Large intestine (tissue), 3 donors: ENCODE results near the gene DDRGK1. TPM values are rescaled to one million over a fixed set of nuclear protein-coding genes. Genes with fewer than 3 reads are reported as not detected.
"Not testable (repeated sequence)": the region's sequence is repeated elsewhere in the genome, so short reads cannot be mapped to it uniquely, and the experiment has no call there.

ENCODE experiments used
- DNase-seq, 2 donors: peaks; one replicate each; pipeline versions ENCODE4 v3.0.0 to v3.0.0-alpha.2; 2013
- H3K27ac ChIP-seq: one replicate; pipeline ENCODE4 v1.5.1; 2013; ENCODE audit warnings: low read length
- H3K27me3 ChIP-seq: 2 replicates; pipeline ENCODE4 v1.6.1; 2013; ENCODE audit warnings: low read length; ENCODE audit not compliant: control insufficient read depth, insufficient read depth
- H3K36me3 ChIP-seq: 2 replicates; pipeline ENCODE4 v1.6.1; 2013; ENCODE audit warnings: low read length; ENCODE audit not compliant: control insufficient read depth, insufficient read depth
- H3K4me1 ChIP-seq: one replicate; pipeline ENCODE4 v1.6.1; 2013; ENCODE audit warnings: low read length; ENCODE audit not compliant: control insufficient read depth, insufficient read depth
- H3K4me3 ChIP-seq: one replicate; pipeline ENCODE4 v1.5.1; 2013; ENCODE audit warnings: low read length
- H3K9me3 ChIP-seq: one replicate; pipeline ENCODE4 v1.6.1; 2013; ENCODE audit warnings: mild to moderate bottlenecking, low read depth, low read length, moderate library complexity; ENCODE audit not compliant: control insufficient read depth
- WGBS: methylation state at CpG from one replicate; pipeline ENCODE4 v1.1.5; 2013; ENCODE audit warnings: low lambda C conversion rate; ENCODE audit not compliant: insufficient coverage; 5-methylcytosine and 5-hydroxymethylcytosine counted together
- polyA plus RNA-seq: library from polyadenylated mRNA; unstranded; fragments of 120-200 nt; gene quantifications from one replicate; pipeline ENCODE4 v1.2.1, GENCODE V29; 2013

The DDRGK1 gene
- polyA plus RNA-seq, 1 donor = 77.0 TPM

DNA sequence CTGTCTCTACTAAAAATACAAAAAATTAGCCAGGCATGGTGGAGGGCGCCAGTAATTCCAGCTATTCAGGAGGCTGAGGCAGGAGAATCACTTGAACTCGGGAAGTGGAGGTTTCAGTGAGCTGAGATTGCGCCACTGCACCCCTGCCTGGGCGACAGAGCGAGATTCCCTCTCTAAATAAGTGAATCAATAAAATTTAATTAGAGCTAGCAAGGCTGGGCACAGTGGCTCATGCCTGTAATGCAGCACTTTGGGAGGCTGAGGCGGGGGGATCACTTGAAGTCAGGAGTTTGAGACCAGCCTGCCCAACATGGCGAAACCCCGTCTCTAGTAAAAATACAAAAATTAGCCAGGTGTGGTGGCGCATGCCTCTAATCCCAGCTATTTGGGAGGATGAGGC, 16.6 kb downstream of the DDRGK1 start:
- not testable (repeated sequence) for H3K4me1 ChIP-seq, H3K27ac ChIP-seq, DNase-seq, H3K4me3 ChIP-seq, H3K9me3 ChIP-seq, H3K27me3 ChIP-seq
- WGBS = no CpG with 5 or more reads among the region's 9 CpGs
- peaks cover 36% of the 10 kb centered on the region for H3K36me3 ChIP-seq

DNA sequence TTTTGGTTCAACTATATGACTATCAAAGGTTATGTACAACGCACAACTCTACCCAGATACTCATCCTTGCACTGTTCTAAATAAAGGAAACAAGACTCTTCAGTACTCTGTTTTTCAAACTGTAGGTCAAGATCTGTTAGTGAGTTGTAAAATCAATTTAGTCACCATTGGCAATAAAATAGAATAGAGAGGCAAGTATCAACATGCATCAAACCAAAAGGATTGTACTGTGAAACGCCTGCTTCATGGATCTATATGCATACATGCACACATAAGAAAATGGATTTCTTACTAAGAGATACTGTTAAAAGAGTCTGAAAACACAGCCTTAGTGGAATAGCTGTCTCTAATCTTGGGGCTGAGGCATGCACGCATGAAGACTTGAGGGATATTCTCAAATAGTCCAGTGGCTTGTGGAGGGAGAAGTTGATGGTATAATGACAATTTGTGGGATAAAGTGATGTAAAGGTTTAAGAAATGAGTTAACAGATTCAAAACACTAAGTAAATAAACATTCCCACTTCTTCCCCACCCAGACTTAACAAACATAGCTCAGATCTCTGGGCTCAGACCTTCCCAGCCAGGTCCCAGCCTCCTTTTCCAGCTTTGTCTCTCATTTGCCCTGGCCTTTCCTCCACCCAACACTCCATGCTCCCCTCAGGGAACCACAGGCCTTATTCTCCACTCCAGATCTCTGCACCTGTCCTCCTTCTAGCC, 20.4 kb downstream of the DDRGK1 start:
- H3K9me3 ChIP-seq = no peaks in the 10 kb centered on the region
- 86% methylated on average over 2 of the region's 3 CpGs for WGBS
- no peak overlapping the region for H3K27ac ChIP-seq
- H3K4me3 ChIP-seq = no peak overlapping the region
- H3K36me3 ChIP-seq = no peaks in the 10 kb centered on the region
- H3K27me3 ChIP-seq = no peaks in the 10 kb centered on the region
- H3K4me1 ChIP-seq = no peaks in the 10 kb centered on the region
- DNase-seq = no peak

DNA sequence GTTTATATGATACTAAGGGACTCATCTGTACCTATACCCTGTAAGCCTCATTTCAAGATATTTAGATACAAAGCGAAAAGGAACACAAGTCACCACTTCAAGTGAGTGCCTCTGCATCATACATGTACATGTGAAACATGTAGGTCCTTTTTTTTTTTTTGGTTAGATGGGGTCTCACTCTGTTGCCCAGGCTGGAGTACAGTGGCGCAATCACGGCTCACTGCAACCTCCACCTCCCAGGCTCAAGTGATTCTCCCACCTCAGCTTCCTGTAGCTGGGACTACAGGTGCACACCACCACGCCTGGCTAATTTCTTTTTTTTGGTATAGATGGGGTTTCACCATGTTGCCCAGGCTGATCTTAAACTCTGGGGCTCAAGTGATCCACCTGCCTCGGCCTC, 22.1 kb downstream of the DDRGK1 start:
- not testable (repeated sequence) for H3K4me1 ChIP-seq, DNase-seq, H3K27ac ChIP-seq, H3K36me3 ChIP-seq, H3K27me3 ChIP-seq, H3K9me3 ChIP-seq, H3K4me3 ChIP-seq
- no CpG with 5 or more reads among the region's 5 CpGs for WGBS

DNA sequence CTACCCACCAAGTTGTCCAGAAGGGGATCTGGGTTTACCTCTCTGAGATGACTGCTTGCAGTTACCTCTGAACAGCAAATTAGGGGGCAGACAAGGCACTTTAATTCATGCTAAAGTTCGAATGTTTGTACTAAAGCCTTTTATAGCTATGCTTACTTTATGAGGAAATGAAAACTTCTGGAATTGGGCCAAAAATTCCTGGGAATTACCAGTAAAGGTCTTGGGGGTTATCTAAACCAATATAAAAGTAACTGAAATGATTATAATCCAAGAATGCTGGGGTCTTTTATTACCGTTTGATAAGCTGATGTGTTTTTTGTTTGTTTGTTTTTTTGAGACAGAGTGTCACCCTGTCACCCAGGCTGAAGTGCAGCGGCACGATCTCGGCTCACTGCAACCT, 23.2 kb downstream of the DDRGK1 start:
- no peak overlapping the region for H3K27ac ChIP-seq
- peak; percentile 16 to 67 for DNase-seq
- 0% methylated on average over 1 of the region's 5 CpGs for WGBS
- H3K27me3 ChIP-seq = no peaks in the 10 kb centered on the region
- no peaks in the 10 kb centered on the region for H3K36me3 ChIP-seq
- no peaks in the 10 kb centered on the region for H3K9me3 ChIP-seq
- no peaks in the 10 kb centered on the region for H3K4me1 ChIP-seq
- H3K4me3 ChIP-seq = no peak overlapping the region

DNA sequence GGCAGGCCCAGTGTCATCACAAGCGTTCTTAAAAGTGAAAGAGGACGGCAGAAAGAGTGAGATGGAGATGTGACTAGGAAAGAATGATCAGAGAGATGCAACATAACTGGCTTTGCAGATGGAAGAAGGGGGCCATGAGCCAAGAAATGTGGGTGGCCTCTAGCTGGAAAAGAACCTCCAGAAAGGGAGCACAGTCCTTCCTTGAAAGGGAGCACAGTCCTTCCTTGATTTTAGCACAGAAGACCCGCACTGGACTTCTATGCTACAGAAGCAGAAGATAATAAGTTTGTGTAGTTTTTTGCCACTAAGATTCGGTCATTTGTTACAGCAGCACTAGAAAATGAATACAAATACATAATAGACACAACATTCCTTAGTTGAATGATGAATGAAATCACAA, 24.2 kb downstream of the DDRGK1 start:
- 100% methylated on average over 2 of the region's 4 CpGs for WGBS
- no peak for DNase-seq
- Histone ChIP-seq H3K36me3 (no peaks in the 10 kb centered on the region), H3K27me3 (no peaks in the 10 kb centered on the region), H3K4me3 (no peak overlapping the region), H3K9me3 (no peaks in the 10 kb centered on the region), H3K27ac (no peak overlapping the region), H3K4me1 (no peaks in the 10 kb centered on the region)

DNA sequence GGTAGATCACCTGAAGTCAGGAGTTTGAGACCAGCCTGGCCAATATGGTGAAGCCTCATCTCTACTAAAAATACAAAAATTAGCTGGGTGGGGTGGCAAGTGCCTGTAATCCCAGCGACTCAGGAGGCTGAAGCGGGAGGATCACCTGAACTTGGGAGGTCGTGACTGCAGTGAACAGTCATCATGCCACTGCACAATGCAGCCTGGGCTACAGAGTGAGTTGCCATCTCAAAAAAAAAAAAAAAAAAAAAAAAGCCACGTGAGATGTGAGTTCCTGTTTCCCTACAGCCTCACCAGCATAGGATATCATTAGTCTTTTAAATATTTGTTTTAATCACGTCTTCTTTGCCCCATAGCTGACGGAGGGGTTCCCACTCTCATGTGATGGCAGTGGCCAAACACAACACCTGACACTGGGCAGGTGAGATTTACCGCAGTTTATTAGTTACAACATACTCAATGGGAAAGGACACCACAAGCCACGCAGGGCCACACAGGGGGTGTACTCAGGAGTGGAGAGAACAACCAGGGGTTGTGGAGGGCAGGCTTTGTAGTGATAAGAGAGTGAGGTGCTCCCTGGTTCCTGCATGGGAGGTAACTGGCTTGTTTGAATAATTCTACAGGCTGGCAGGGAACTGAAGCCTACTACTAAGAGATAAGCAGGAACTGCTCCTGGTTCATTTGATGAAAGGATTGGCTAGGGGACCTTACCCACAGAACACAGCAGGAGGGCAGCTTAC, 26.6 kb downstream of the DDRGK1 start:
- Histone ChIP-seq H3K4me3 (no peak overlapping the region), H3K4me1 (peaks cover under 1% of the 10 kb centered on the region), H3K36me3 (no peaks in the 10 kb centered on the region), H3K27ac (no peak overlapping the region), H3K9me3 (no peaks in the 10 kb centered on the region), H3K27me3 (peaks cover 5% of the 10 kb centered on the region)
- DNase-seq = no peak
- WGBS = no CpG with 5 or more reads among the region's 8 CpGs

DNA sequence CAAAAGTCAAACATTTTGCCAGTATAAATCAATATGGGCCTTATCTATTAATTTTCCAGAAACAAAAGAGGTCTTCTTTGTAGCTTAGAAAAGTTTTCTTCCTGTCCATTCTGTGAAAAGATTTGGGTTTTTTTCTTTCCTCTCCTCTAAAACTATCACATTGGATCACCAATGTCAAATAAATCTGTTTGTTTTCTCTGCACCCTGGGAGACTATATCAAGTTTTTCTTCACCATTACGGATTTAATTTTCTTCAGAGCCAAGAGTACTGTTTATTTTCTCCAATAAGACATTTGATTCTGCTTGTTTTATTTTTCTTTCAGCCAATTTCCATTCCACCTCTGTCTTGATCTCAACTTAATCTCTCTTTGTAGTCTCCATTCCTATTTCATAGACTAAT, 29.2 kb downstream of the DDRGK1 start:
- WGBS = 86% methylated on average over 1 of the region's 1 CpG
- Histone ChIP-seq H3K27ac (peak overlapping the region; percentile 90), H3K36me3 (no peaks in the 10 kb centered on the region), H3K4me1 (peaks cover 9% of the 10 kb centered on the region), H3K27me3 (peaks cover 5% of the 10 kb centered on the region), H3K4me3 (no peak overlapping the region), H3K9me3 (no peaks in the 10 kb centered on the region)
- no peak for DNase-seq

DNA sequence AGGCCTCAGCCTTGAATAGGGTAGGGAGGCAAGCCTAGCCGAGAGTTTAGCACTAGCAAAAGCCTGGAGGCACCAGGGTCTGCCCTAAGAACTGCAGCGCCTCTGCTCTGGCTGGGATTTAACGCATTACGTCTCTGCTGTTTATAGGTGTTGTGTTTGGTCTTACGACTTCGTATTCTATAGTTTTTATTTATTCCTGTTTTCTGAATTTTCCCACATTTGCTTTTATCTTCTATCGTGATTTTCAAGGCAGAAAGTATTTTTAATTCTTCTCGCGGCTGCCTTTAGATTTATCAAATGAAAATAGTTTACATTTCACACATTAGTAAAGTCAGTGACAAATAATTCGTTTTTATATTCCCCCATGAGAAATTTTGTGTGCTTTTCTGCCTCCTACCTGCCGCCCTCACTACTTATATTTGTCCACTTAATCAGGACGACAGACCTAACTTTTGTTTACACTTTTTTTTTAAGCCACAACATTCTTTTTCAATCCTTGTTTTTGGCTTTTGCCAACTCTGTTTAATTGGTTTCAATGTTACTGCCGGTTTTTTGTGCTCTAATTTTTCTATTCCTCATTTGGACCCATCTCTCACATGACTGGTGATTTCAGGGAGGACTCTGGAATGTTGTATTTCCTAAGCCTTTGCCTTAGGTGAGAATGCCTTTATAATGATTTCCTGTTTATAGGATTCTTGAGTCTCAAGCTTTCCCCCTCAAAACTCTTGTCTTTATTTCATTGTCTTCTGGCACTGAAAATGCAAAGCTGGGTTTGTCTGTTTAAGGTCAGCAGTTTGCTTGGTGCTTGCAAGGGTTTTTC, 29.8 kb downstream of the DDRGK1 start:
- peak overlapping the region; percentile 90 for H3K27ac ChIP-seq
- peaks cover 9% of the 10 kb centered on the region for H3K4me1 ChIP-seq
- peak overlapping the region; percentile 64 for H3K4me3 ChIP-seq
- H3K27me3 ChIP-seq = peaks cover 5% of the 10 kb centered on the region
- no peaks in the 10 kb centered on the region for H3K36me3 ChIP-seq
- WGBS = 7% methylated on average over 7 of the region's 13 CpGs
- no peaks in the 10 kb centered on the region for H3K9me3 ChIP-seq
- DNase-seq = peak in 1 of 2 donors; percentile 53

DNA sequence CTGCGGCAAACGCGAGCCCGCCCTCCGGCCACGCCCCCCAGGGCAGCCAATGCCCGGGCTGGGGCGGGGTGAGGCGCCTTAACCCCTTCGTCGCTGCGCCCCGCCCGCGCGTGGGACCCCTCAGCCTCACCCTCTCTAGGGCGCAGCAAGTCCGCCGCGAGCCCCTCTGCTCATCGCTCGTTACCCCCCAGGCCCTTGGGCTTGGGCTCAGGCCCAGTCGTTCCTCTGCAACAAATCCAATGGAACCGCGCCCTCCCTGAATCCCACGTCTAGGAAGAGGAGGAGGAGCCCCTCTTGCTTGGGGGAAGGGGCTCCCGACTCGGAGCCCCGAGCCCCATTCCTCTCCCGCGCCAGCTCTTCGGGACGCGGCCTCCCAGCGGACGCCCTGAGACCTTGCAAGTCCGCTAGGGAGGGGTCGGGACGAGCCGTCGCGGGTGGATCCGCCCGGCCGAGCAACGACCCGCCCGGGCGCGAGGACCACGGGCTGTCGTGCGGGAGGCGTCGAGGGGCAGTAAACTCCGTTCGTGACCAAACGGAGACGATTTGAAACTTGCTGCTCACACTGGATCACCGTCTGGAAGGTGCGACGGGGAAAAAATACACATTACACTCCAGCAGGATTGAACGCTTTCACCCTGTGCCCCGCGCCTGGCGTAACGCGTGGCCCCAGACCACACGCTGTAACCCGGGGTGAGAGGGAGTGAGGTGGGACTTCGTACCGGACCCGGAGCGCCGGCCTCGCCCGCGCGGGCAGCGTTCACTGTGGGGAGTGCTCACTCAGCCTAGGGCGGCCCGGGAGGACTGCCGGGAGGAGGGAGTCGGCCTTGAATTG, 30.7 kb downstream of the DDRGK1 start:
- peak overlapping the region; percentile 64 for H3K4me3 ChIP-seq
- peaks cover 5% of the 10 kb centered on the region for H3K27me3 ChIP-seq
- WGBS = no CpG with 5 or more reads among the region's 84 CpGs
- peaks cover 14% of the 10 kb centered on the region for H3K4me1 ChIP-seq
- peak; percentile 86 to 91 for DNase-seq
- H3K27ac ChIP-seq = peak overlapping the region; percentile 90
- no peaks in the 10 kb centered on the region for H3K9me3 ChIP-seq
- H3K36me3 ChIP-seq = no peaks in the 10 kb centered on the region
